SW480 (cell line): Measurements from ENCODE around the gene MYO1D.
A peak's percentile ranks its signal among the peaks of the same experiment; 100 is the strongest.
"Not testable (repeated sequence)": the region's sequence is repeated elsewhere in the genome, so short reads cannot be mapped to it uniquely, and the experiment has no call there.

Source experiments
- DNase-seq: peaks from one replicate; pipeline ENCODE4 v3.0.0-alpha.2; 2016; ENCODE audit warnings: low spot score

The MYO1D gene

DNA sequence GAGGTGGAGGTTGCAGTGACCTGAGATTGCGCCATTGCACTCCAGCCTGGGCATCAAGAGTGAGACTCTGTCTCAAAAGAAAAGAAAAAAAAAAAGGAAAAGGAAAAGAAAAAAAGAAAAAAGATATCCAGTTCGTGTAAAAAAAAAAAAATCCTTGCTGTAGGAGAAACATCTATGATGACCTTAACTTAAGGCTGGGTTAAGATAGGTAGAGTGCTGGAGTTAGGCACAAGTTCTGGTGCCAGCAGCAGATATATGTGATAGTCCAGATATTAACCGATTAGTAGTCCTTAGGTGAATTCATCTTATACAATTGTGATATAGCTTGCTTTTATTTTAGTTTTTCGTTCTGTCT lies 415.4 kb downstream of the MYO1D start:
- DNase-seq = no peak

GRCh38 chr17:32460054-32460453 lies 416.9 kb downstream of the MYO1D start:
- no peak for DNase-seq

- peak; percentile 36 for DNase-seq
These were observed 418.6 kb downstream of the MYO1D start for GRCh38 chr17:32458371-32458770.

DNA sequence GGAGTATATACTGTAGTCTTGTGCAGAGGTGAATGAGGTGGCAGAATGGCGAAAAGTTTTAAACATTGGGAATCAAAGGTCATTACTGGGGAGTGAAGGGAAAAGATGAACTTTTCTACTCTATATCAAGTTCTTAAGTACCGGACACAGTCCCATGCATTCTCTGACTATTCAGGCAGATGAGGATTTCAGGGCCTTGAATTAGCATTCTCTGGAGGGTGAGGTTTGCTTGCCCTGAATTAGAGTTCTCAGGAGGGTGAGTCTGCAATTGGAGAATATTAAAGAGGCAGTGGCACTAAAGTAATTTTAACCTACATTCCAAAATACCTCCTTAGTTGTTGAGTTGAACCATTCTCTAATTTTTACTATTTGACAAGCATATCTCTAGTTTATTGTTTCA lies 423.6 kb downstream of the MYO1D start:
- no peak for DNase-seq

- DNase-seq = no peak
These were observed 424.6 kb downstream of the MYO1D start for GRCh38 chr17:32452281-32452680.

- DNase-seq = no peak
These were observed 425.0 kb downstream of the MYO1D start for GRCh38 chr17:32451879-32452278.

DNA sequence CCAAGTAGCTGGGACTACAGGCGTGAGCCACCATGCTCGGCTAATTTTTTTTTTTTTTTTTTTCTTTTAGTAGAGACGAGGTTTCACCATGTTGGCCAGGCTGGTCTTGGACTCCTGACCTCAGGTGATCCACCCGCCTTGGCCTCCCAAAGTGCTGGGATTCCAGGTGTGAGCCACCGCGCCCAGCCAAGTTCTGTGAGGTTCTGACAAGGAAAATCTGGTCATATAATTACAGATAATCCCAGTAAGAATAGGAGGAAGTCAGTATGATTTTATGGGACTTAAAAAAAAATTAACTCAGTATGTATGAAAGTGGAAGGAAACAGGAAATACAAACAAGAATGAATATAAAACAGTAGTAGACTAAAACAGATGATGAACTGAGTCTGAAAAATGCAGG lies 426.5 kb downstream of the MYO1D start:
- DNase-seq = not testable (repeated sequence)

DNA sequence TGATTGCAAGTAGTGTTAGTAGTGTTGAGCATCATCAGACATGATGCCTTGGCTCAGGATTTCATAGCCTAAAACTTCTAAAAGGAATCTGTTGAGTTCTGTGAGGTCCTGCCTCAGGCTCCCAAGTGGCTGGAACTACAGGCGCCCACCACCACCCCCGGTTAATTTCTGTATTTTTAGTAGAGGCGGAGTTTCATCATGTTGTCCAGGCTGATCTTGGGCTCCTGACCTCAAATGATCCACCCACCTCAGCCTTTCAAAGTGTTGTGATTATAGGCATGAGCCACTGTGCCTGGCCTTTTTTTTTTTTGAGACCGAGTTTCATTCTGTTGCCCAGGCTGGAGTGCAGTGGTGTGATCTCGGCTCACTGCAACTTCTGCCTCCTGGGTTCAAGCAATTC lies 427.0 kb downstream of the MYO1D start:
- no peak for DNase-seq

GRCh38 chr17:32446949-32447348 lies 430.0 kb downstream of the MYO1D start:
- no peak for DNase-seq

DNA sequence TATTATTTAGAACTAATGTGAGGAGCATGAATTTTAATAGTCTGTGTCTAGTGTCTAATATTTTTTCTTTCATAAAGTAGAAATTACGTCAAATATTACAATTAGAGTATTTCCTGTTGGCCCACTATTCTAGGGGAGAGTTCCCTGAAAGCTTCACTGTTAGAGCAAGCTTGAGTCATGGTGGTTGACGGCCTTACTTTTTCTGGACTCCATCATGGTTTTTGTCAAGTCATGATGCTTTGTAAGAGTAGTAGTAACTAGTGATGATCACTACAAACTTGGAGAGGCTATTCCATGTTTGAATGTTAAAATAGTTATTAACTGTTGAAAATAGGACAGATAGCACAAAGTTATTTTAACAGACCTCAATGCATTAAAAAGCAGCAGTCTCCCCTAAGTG lies 431.0 kb downstream of the MYO1D start:
- no peak for DNase-seq

DNA sequence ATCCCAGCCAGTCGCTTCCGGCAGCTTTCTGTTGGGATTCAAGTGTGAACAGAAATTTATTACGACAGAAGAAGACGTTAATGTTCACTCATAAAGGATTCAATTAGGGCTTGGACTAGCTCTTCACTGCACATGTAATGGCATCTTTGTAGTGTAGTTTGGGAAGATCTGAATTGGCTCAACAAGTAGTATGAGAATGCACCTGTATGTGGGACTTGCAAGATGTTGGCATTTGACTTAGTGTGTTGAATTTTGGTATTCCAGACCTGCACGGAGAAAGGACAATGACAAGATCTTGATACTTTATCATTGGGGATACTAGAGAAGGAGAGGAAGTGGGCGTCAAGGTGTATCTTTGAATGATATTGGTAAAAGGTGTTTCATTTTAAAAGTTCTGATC lies 431.4 kb downstream of the MYO1D start:
- no peak for DNase-seq

DNA sequence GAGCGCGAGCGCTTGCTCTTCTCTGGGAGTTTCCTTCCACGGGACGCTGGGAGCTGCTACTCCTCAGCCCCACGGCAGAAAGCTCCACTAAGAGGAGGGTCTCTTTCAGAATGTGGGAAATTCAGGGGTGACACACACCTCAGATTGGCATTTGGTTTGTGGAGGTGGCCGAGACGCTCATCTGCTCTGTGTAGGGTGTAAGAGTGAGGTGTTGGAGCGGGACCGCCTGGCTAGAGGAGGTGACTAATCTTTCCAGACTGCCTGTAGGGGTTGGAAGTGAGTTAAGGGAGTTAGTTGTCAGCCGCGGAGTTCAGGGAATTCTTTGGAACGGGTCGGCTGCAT lies 431.9 kb downstream of the MYO1D start:
- peak; percentile 67 for DNase-seq

- peak; percentile 95 for DNase-seq
These were observed 432.4 kb downstream of the MYO1D start, which contains the start of gene PSMD11 for GRCh38 chr17:32444301-32445073. TSS of gene PSMD11 (plus strand) at chr17:32444510. CDS start at chr17:32444524, 14 bp downstream.

GRCh38 chr17:32443827-32444300 lies 433.1 kb downstream of the MYO1D start:
- no peak for DNase-seq
